ENCODE results near the gene EXTL2.
A peak's percentile ranks its signal among the peaks of the same experiment; 100 is the strongest.
"Not testable (repeated sequence)": the region's sequence is repeated elsewhere in the genome, so short reads cannot be mapped to it uniquely, and the experiment has no call there.

Gene EXTL2

DNA sequence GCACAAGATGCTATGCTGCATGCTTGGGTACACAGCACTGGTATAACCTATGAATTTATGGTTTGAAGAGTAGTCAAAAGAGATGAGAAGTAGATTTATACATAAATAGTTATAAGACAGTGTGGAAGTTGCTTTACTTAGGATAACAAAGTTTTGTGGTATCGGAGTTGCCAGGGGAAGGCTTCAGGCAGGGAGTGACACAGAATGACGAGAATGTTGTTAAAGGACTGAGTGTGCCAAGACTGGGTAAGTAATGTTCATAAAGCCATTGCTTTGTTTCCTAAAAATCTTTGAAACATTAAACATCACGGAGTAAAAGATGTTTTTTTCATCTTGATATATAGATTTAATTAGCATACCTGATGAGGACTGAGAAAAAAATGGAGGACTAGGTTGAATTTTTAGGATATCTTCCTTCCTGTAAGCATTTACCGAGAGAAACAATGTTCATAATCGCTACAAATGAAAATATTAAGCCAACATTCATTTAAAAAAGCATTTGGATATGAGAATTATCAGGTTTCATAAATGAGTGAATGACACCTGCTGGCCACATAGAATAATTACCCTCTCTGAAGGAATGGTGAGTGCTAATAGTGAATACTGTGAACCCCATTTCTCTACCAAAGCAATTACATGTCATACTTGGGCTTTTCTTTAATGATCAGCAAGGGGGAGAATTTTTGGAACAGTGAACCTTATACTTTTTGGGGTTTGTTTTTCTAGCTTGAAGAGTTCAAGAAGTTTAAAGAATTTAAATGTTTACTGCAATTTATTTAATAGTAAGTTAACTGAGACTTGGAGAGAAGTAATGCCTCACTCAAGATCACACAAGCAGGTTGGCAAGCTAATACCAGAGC lies 28.4 kb downstream of the EXTL2 start:
- no peak for TF ChIP-seq PAX5 (IDR thresholded peaks at IDR 0.05; ENCODE audit: insufficient read depth, low read length, severe bottlenecking)
- no peak for TF ChIP-seq SPI1 (IDR thresholded peaks at IDR 0.05; ENCODE audit: low read depth, low read length)
- no peak for TF ChIP-seq POLR2AphosphoS5 (IDR thresholded peaks at IDR 0.05; ENCODE audit: low read depth, low read length)
- TF ChIP-seq TAF1 (IDR thresholded peaks at IDR 0.05; ENCODE audit: low read depth, low read length), result no peak
- TF ChIP-seq POLR2A (IDR thresholded peaks at IDR 0.05; ENCODE audit: low read depth, low read length), result no peak
- TF ChIP-seq POU2F2 (IDR thresholded peaks at IDR 0.05; ENCODE audit: low read depth, low read length), result no peak
- FAIRE-seq, result peak; percentile 75
- no peak for DNase-seq (ENCODE audit: insufficient read length, low spot score)

DNA sequence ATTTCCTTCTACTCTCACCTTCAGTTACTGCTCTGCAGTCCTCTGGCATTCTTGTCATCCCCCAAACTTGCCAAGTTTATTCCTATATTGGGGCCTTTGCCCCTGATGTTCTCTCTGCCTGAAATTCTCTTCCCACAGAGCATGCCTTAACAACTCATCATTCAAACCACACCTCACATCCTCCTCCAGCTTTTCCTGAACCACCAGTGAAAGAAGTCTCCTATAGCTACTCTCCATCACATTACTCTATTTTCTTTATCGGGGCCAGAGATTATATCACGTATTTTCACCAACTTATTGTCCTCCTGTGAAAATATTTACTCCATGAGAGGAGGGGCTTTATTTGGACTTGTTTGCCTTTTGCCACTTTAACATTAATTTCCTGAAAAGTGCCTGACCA lies 32.1 kb downstream of the EXTL2 start:
- DNase-seq (ENCODE audit: insufficient read length, low spot score) (no peak), FAIRE-seq (no peak)
- TF ChIP-seq PAX5 (IDR thresholded peaks at IDR 0.05; ENCODE audit: insufficient read depth, low read length, severe bottlenecking) (no peak), SPI1 (IDR thresholded peaks at IDR 0.05; ENCODE audit: low read depth, low read length) (no peak), POLR2AphosphoS5 (IDR thresholded peaks at IDR 0.05; ENCODE audit: low read depth, low read length) (no peak), POLR2A (IDR thresholded peaks at IDR 0.05; ENCODE audit: low read depth, low read length) (no peak), TAF1 (IDR thresholded peaks at IDR 0.05; ENCODE audit: low read depth, low read length) (no peak), POU2F2 (IDR thresholded peaks at IDR 0.05; ENCODE audit: low read depth, low read length) (no peak)

DNA sequence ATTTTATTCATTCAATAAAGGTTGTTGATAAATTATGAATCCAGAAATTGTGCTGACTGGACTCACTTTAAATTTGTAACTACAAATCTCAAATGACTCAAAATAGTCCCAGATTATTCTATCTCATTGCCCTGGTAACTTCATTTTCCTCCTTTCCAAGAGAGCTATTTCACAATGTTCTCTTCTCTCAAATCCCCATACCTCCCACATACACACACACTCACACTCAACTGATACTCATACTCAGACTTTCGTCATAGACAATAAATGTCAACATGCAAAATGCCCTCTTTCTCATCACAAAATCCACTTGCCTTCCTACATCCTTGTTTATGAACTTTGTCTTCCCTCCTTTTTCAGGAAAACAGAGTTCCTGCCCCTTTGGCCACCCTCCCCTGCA lies 33.3 kb downstream of the EXTL2 start:
- TF ChIP-seq TAF1 (IDR thresholded peaks at IDR 0.05; ENCODE audit: low read depth, low read length), result no peak
- TF ChIP-seq SPI1 (IDR thresholded peaks at IDR 0.05; ENCODE audit: low read depth, low read length), result no peak
- no peak for TF ChIP-seq POLR2A (IDR thresholded peaks at IDR 0.05; ENCODE audit: low read depth, low read length)
- TF ChIP-seq PAX5 (IDR thresholded peaks at IDR 0.05; ENCODE audit: insufficient read depth, low read length, severe bottlenecking), result no peak
- no peak for TF ChIP-seq POU2F2 (IDR thresholded peaks at IDR 0.05; ENCODE audit: low read depth, low read length)
- TF ChIP-seq POLR2AphosphoS5 (IDR thresholded peaks at IDR 0.05; ENCODE audit: low read depth, low read length), result no peak
- DNase-seq (ENCODE audit: insufficient read length, low spot score) (no peak), FAIRE-seq (no peak)

DNA sequence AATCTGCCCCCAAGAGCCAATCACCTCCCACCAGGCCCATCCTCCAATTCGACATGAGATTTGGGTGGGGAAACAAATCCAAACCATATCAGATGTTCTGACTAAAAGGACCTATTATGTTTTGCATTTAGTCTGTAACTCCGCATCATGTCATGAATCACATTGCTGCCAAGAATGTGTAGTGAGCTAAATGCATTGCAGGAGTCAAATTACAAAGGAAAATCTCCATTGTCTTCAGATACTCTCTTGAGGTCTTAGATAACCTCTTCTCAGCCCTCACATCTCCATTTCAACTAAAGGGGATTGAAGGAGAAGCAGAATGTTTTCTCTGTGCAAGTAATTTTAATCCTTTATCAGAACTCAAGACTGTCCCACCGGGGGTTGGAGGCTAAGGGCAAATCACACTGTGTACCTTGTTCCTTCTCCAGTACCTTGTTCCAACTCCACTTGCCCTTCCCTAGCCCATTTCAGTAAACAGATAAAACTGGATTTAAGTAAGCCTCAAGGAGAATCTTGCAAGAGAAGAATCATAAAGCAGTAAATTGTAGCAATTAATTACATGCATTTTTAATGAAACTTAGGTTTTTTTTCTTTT lies 34.1 kb downstream of the EXTL2 start:
- TF ChIP-seq POLR2AphosphoS5 (IDR thresholded peaks at IDR 0.05; ENCODE audit: low read depth, low read length) (no peak), PAX5 (IDR thresholded peaks at IDR 0.05; ENCODE audit: insufficient read depth, low read length, severe bottlenecking) (no peak), POLR2A (IDR thresholded peaks at IDR 0.05; ENCODE audit: low read depth, low read length) (no peak), TAF1 (IDR thresholded peaks at IDR 0.05; ENCODE audit: low read depth, low read length) (no peak), POU2F2 (IDR thresholded peaks at IDR 0.05; ENCODE audit: low read depth, low read length) (no peak), SPI1 (IDR thresholded peaks at IDR 0.05; ENCODE audit: low read depth, low read length) (no peak)
- FAIRE-seq (no peak), DNase-seq (ENCODE audit: insufficient read length, low spot score) (no peak)

DNA sequence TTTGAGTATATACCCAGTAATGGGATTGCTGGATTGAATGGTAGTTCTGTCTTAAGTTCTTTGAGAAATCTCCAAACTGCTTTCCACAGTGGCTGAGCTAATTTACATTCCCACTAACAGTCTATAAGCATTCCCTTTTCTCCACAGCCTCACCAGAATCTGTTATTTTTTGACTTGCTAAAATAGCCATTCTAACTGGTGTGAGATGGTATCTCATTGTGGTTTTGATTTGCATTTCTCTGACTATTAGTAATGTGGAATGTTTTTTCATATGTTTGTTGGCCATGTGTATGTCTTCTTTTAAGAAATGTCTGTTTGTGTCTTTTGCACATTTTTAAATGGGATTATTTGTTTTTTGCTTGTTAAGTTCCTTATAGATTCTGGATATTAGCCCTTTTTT lies 39.5 kb downstream of the EXTL2 start:
- DNase-seq (ENCODE audit: insufficient read length, low spot score); FAIRE-seq: not testable (repeated sequence)

DNA sequence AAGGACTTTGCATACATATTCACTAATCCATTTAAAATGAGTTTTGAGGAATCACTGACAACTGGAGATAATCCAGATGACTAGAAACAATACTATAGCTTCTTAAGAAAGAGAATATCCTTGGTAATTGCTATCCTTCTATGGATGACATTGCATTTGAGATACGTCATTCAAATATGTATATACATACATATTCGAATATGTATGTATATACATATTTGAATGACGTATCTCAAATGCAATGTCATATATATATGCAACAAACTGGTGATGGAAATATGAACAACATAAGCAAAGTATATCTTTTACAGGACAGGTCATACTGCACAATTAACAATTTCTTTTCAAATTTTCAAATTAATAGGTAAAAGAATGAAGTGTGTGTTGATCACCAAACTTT lies 41.7 kb downstream of the EXTL2 start:
- no peak for DNase-seq (ENCODE audit: insufficient read length, low spot score)
- no peak for TF ChIP-seq SPI1 (IDR thresholded peaks at IDR 0.05; ENCODE audit: low read depth, low read length)
- no peak for TF ChIP-seq POU2F2 (IDR thresholded peaks at IDR 0.05; ENCODE audit: low read depth, low read length)
- TF ChIP-seq PAX5 (IDR thresholded peaks at IDR 0.05; ENCODE audit: insufficient read depth, low read length, severe bottlenecking), result no peak
- TF ChIP-seq TAF1 (IDR thresholded peaks at IDR 0.05; ENCODE audit: low read depth, low read length), result no peak
- no peak for TF ChIP-seq POLR2AphosphoS5 (IDR thresholded peaks at IDR 0.05; ENCODE audit: low read depth, low read length)
- TF ChIP-seq POLR2A (IDR thresholded peaks at IDR 0.05; ENCODE audit: low read depth, low read length), result no peak
- no peak for FAIRE-seq

DNA sequence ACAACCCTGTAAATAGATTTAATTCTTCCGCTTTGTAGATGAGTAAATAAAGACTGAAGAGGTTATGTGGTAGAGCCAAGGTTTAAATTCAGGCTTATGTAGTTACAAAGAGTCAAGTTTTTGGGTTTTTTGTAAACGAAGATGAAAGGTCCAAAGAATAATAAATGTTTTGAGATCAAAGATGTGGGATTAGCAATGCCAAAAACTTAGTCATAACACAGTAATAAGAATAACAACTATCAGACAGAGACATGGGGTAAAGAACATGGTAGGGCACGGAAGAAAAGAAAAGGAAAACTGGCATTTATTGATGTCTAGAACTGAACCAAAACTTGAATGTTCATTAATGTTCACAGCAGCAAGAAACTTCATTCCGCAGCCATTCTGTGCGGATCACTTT lies 42.9 kb downstream of the EXTL2 start:
- FAIRE-seq, result no peak
- DNase-seq (ENCODE audit: insufficient read length, low spot score), result no peak
- TF ChIP-seq SPI1 (IDR thresholded peaks at IDR 0.05; ENCODE audit: low read depth, low read length) (no peak), TAF1 (IDR thresholded peaks at IDR 0.05; ENCODE audit: low read depth, low read length) (no peak), POLR2AphosphoS5 (IDR thresholded peaks at IDR 0.05; ENCODE audit: low read depth, low read length) (no peak), POLR2A (IDR thresholded peaks at IDR 0.05; ENCODE audit: low read depth, low read length) (no peak), PAX5 (IDR thresholded peaks at IDR 0.05; ENCODE audit: insufficient read depth, low read length, severe bottlenecking) (no peak), POU2F2 (IDR thresholded peaks at IDR 0.05; ENCODE audit: low read depth, low read length) (no peak)

DNA sequence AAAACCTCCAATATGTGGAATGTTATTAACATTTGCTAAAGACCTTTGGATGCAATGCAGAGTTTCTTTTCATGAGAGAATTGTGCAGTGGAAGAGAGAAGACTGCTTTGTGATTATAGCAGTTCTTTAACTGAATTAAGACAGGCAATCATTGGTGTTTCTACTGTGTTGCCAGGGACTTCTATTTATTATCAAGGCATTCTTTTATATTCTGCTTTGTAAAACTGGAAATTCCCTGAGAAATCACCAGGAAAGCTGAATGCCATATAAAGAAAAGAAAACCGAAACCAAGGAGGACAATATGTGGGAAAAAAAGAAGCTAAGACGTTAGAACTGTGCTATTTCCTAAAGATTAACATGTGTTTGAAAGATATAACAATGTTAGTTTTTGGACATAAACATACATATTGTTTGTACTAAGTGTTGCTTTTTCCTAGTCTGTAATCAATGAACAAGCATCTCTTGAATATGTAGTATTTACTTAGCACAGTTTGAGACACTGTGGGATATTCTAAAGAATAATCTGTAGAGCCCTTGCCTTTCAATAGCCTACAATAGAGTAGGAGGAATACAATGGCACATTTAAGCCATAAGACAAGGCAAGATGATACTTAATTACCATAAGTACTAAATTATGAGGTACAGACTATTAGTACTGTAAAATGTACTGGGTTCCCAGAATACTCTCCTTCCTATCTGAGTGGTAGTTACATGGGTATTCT lies 47.1 kb downstream of the EXTL2 start:
- no peak for DNase-seq (ENCODE audit: insufficient read length, low spot score)
- FAIRE-seq, result no peak
- no peak for TF ChIP-seq POU2F2 (IDR thresholded peaks at IDR 0.05; ENCODE audit: low read depth, low read length)

DNA sequence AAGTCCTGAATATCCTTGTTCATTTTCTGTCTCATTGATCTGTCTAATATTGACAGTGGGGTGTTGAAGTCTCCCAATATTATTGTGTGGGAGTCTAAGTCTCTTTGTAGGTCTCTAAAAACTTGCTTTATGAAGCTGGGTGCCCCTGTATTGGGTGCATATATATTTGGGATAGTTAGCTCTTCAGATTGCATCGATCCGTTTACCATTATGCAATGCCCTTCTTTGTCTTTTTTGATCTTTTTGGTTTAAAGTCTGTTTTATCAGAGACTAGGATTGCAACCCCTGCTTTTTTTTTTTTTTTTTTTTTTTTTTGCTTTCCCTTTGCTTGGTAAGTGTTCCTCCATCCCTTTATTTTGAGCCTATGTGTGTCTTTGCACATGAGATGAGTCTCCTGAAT lies 51.5 kb downstream of the EXTL2 start:
- DNase-seq (ENCODE audit: insufficient read length, low spot score); FAIRE-seq: not testable (repeated sequence)
